Large intestine (tissue), 3 donors: ENCODE results near the gene COL20A1. TPM values are rescaled to one million over a fixed set of nuclear protein-coding genes. Genes with fewer than 3 reads are reported as not detected.

ENCODE experiments used
- DNase-seq, 2 donors: peaks; one replicate each; pipeline versions ENCODE4 v3.0.0 to v3.0.0-alpha.2; 2013
- H3K27ac ChIP-seq: one replicate; pipeline ENCODE4 v1.5.1; 2013; ENCODE audit warnings: low read length
- H3K27me3 ChIP-seq: 2 replicates; pipeline ENCODE4 v1.6.1; 2013; ENCODE audit warnings: low read length; ENCODE audit not compliant: control insufficient read depth, insufficient read depth
- H3K36me3 ChIP-seq: 2 replicates; pipeline ENCODE4 v1.6.1; 2013; ENCODE audit warnings: low read length; ENCODE audit not compliant: control insufficient read depth, insufficient read depth
- H3K4me1 ChIP-seq: one replicate; pipeline ENCODE4 v1.6.1; 2013; ENCODE audit warnings: low read length; ENCODE audit not compliant: control insufficient read depth, insufficient read depth
- H3K4me3 ChIP-seq: one replicate; pipeline ENCODE4 v1.5.1; 2013; ENCODE audit warnings: low read length
- H3K9me3 ChIP-seq: one replicate; pipeline ENCODE4 v1.6.1; 2013; ENCODE audit warnings: mild to moderate bottlenecking, low read depth, low read length, moderate library complexity; ENCODE audit not compliant: control insufficient read depth
- WGBS: methylation state at CpG from one replicate; pipeline ENCODE4 v1.1.5; 2013; ENCODE audit warnings: low lambda C conversion rate; ENCODE audit not compliant: insufficient coverage; 5-methylcytosine and 5-hydroxymethylcytosine counted together
- polyA plus RNA-seq: library from polyadenylated mRNA; unstranded; fragments of 120-200 nt; gene quantifications from one replicate; pipeline ENCODE4 v1.2.1, GENCODE V29; 2013

The COL20A1 gene
- polyA plus RNA-seq, 1 donor: 7.2 TPM

- Histone ChIP-seq H3K9me3 (no peaks in the 10 kb centered on the region), H3K4me3 (no peak overlapping the region), H3K27ac (no peak overlapping the region), H3K4me1 (peaks cover 22% of the 10 kb centered on the region), H3K36me3 (no peaks in the 10 kb centered on the region), H3K27me3 (peaks cover 13% of the 10 kb centered on the region)
- no peak for DNase-seq
- no CpG with 5 or more reads among the region's 15 CpGs for WGBS
Observed at GRCh38 chr20:63260521-63260920, 32.5 kb upstream of the COL20A1 start.

DNA sequence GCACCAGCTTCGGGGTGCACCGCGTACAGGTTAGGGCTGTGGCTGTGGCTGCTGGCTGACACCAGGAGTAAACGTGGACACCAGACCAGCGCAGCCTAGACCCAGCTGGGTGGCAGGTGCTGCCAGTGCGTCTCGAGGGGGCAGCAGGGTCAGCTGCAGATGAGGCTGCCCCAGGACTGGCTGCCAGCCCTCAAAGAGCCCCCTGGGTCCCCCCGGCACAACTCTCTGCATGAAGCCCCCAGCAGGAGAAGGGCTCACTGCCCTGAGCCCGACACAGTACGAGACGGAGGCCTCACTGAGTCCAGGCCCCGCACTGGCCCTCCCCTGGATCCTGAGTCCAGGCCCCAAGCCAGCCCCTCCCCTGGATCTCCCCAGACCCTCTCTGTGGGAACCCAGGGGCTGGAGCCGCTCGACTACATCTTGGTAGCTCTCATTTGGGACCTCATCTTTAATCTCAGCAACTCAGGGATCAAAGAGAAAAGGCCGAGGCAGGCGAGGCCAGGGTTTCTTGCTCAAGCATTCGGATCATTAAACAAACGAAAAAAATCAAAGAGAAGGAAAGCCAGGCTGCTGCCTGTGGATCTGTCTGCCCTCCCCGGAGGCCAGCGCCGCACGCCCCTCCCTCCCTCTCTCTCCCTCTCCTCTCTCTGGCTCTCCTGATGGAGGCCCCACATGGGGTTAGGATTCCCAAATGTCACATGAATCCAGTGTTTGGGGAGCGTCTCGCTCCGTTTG is 31.8 kb upstream of the COL20A1 start:
- peaks cover 22% of the 10 kb centered on the region for H3K4me1 ChIP-seq
- H3K27ac ChIP-seq: peak overlapping the region; percentile 20
- peaks cover 7% of the 10 kb centered on the region for H3K27me3 ChIP-seq
- no peaks in the 10 kb centered on the region for H3K9me3 ChIP-seq
- H3K4me3 ChIP-seq: no peak overlapping the region
- 17% methylated on average over 1 of the region's 25 CpGs for WGBS
- DNase-seq: peak in 1 of 2 donors; percentile 39
- no peaks in the 10 kb centered on the region for H3K36me3 ChIP-seq

GRCh38 chr20:63261795-63262528 is 31.0 kb upstream of the COL20A1 start:
- Histone ChIP-seq H3K4me3 (no peak overlapping the region), H3K9me3 (no peaks in the 10 kb centered on the region), H3K36me3 (no peaks in the 10 kb centered on the region), H3K4me1 (peaks cover 22% of the 10 kb centered on the region), H3K27ac (peak overlapping the region; percentile 20), H3K27me3 (no peaks in the 10 kb centered on the region)
- DNase-seq: no peak
- 61% methylated on average over 3 of the region's 30 CpGs for WGBS

DNA sequence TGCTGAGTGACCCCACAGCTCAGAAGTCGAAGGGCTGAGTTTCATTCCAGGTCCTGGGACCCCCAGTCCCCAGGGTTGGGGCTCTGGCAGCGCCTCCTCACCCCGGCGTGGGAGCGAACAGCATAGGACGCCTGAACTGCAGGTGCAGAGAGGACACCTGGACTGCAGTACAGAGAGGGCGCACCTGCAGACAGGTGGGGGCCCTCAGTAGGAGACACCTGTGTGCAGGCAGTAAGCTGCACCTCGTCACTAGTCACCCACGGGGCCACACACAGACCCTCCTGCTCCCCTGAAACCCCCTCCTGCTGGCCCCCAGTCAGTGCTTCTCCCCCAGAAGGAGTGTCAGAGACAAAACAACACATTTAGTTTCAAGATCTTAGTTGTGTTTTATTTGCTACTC is 30.1 kb upstream of the COL20A1 start:
- peak in 1 of 2 donors; percentile 54 for DNase-seq
- no CpG with 5 or more reads among the region's 9 CpGs for WGBS

DNA sequence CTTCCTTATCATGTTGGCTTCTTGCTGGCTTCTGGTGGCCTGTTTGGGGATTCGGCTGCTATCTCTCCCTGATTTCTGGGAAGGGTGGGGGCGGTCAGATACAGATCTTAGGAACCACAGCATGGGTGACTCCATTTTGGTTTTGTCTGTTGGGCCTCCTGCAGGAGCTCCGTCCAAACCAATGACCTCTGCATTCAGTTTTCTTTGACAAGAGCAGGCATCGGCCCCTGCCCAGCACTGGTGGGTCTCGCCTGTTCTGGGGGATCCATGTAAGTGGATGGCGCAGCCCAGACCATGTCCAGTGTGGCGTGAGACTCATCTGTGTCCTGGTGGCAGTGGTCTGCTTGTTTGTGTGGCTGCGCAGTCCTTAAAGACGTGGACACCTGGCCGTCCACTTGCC is 29.0 kb upstream of the COL20A1 start:
- Histone ChIP-seq H3K27me3 (peaks cover 2% of the 10 kb centered on the region), H3K27ac (no peak overlapping the region), H3K36me3 (no peaks in the 10 kb centered on the region), H3K4me3 (no peak overlapping the region), H3K9me3 (no peaks in the 10 kb centered on the region), H3K4me1 (peaks cover 28% of the 10 kb centered on the region)
- DNase-seq: no peak
- WGBS: no CpG with 5 or more reads among the region's 10 CpGs

More for the DNA sequence above, 30.1 kb upstream of the COL20A1 start:
- H3K27ac ChIP-seq: no peak overlapping the region
- peaks cover 2% of the 10 kb centered on the region for H3K27me3 ChIP-seq
- H3K36me3 ChIP-seq: no peaks in the 10 kb centered on the region
- H3K4me1 ChIP-seq: peaks cover 23% of the 10 kb centered on the region
- no peak overlapping the region for H3K4me3 ChIP-seq
- no peaks in the 10 kb centered on the region for H3K9me3 ChIP-seq

- Histone ChIP-seq H3K4me1 (peaks cover 28% of the 10 kb centered on the region), H3K27me3 (peaks cover 2% of the 10 kb centered on the region), H3K9me3 (no peaks in the 10 kb centered on the region), H3K36me3 (no peaks in the 10 kb centered on the region), H3K4me3 (no peak overlapping the region), H3K27ac (no peak overlapping the region)
- DNase-seq: no peak
- no CpG with 5 or more reads among the region's 14 CpGs for WGBS
Observed at GRCh38 chr20:63264519-63264918, 28.5 kb upstream of the COL20A1 start.

DNA sequence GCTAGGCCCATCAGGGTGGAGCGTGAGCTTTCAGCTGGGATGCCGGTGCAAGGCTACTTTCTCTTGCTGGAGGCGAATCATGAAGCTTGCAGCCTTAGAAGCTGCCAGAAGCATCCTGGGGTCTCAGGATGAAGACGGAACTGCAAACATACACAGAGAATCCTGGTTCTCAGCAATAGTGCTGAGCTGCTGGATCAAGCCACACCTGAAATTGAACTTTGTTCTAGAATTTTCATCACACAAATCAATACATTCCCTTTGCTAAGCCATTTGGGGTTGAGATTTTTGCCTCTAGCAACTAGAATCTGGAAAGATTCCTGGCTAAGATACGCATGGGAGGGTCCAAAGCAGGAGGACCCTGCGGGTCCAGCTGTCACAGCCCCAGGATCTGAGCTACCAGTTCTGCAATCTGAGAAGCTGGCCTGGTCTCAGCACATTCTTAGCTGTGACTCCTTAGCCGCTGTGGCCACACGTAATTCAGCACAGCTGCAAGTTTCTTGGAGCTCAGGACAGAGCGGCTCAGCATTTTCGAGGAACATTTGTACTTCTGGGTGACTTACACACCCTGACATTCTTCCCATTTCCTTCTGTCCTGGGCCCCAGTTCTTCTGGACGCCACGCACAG is 27.0 kb upstream of the COL20A1 start:
- DNase-seq: no peak
- Histone ChIP-seq H3K4me3 (no peak overlapping the region), H3K27ac (no peak overlapping the region), H3K36me3 (peaks cover 3% of the 10 kb centered on the region), H3K27me3 (peaks cover 2% of the 10 kb centered on the region), H3K4me1 (peaks cover 24% of the 10 kb centered on the region), H3K9me3 (no peaks in the 10 kb centered on the region)
- WGBS: no CpG with 5 or more reads among the region's 12 CpGs

- Histone ChIP-seq H3K4me1 (peaks cover 15% of the 10 kb centered on the region), H3K36me3 (peaks cover 3% of the 10 kb centered on the region), H3K4me3 (no peak overlapping the region), H3K27me3 (peaks cover 2% of the 10 kb centered on the region), H3K9me3 (no peaks in the 10 kb centered on the region), H3K27ac (no peak overlapping the region)
- no peak for DNase-seq
- no CpG with 5 or more reads among the region's 9 CpGs for WGBS
Observed at GRCh38 chr20:63267691-63268090, 25.3 kb upstream of the COL20A1 start.

GRCh38 chr20:63268256-63268655 is 24.7 kb upstream of the COL20A1 start:
- Histone ChIP-seq H3K36me3 (peaks cover 3% of the 10 kb centered on the region), H3K27ac (no peak overlapping the region), H3K27me3 (peaks cover 2% of the 10 kb centered on the region), H3K4me3 (no peak overlapping the region), H3K9me3 (no peaks in the 10 kb centered on the region), H3K4me1 (peaks cover 15% of the 10 kb centered on the region)
- no CpG with 5 or more reads among the region's 7 CpGs for WGBS
- DNase-seq: no peak

GRCh38 chr20:63268671-63269439 is 24.1 kb upstream of the COL20A1 start:
- H3K27me3 ChIP-seq: peaks cover 2% of the 10 kb centered on the region
- H3K36me3 ChIP-seq: peaks cover 3% of the 10 kb centered on the region
- H3K4me1 ChIP-seq: peaks cover 18% of the 10 kb centered on the region
- no CpG with 5 or more reads among the region's 18 CpGs for WGBS
- DNase-seq: no peak
- no peaks in the 10 kb centered on the region for H3K9me3 ChIP-seq
- no peak overlapping the region for H3K27ac ChIP-seq
- H3K4me3 ChIP-seq: no peak overlapping the region
